Stimulated activated CD8-positive, alpha-beta memory T cell treated with anti-CD3 and anti-CD28 coated beads, Interleukin-7, amount 100 ng/mL, for 24 hours (primary cell): Measurements from ENCODE around the gene MAGEB2.
"Not testable (repeated sequence)": the region's sequence is repeated elsewhere in the genome, so short reads cannot be mapped to it uniquely, and the experiment has no call there.

Source experiments
- DNase-seq: peaks from one replicate; pipeline ENCODE4 v3.0.0-alpha.2; 2020; ENCODE audit warnings: low read depth

The MAGEB2 gene

GRCh38 chrX:30215357-30215843 lies at the start of gene MAGEB2:
MAGEB2 (plus strand) TSS chrX:30215563; CDS start chrX:30218581, 3,018 bp downstream.
- no peak for DNase-seq

GRCh38 chrX:30170900-30171299 lies 44.5 kb upstream of the MAGEB2 start:
- no peak for DNase-seq

GRCh38 chrX:30181353-30181752 lies 34.0 kb upstream of the MAGEB2 start:
- no peak for DNase-seq

- DNase-seq, result no peak
Observed at GRCh38 chrX:30183554-30183953, 31.8 kb upstream of the MAGEB2 start.

- no peak for DNase-seq
Observed at GRCh38 chrX:30190426-30190825, 24.9 kb upstream of the MAGEB2 start.

- not testable (repeated sequence) for DNase-seq
Observed at GRCh38 chrX:30193910-30194309, 21.5 kb upstream of the MAGEB2 start.

- DNase-seq, result no peak
Observed at GRCh38 chrX:30196322-30196721, 19.0 kb upstream of the MAGEB2 start.

- no peak for DNase-seq
Observed at GRCh38 chrX:30212172-30212571, 3.2 kb upstream of the MAGEB2 start.

- DNase-seq, result no peak
Observed at GRCh38 chrX:30217465-30217864, 2.1 kb downstream of the MAGEB2 start.

- DNase-seq, result no peak
Observed at GRCh38 chrX:30219372-30219771, 4.0 kb downstream of the MAGEB2 start.

- no peak for DNase-seq
Observed at GRCh38 chrX:30220661-30221060, 5.3 kb downstream of the MAGEB2 start.

- no peak for DNase-seq
Observed at GRCh38 chrX:30224536-30224935, 9.2 kb downstream of the MAGEB2 start.

GRCh38 chrX:30228526-30228925 lies 13.2 kb downstream of the MAGEB2 start:
- no peak for DNase-seq

GRCh38 chrX:30230395-30230794 lies 15.0 kb downstream of the MAGEB2 start, which contains the start of gene MAGEB3:
MAGEB3 (plus strand) TSS chrX:30230657; CDS start chrX:30235925, 5,268 bp downstream.
- DNase-seq, result no peak

- DNase-seq, result no peak
Observed at GRCh38 chrX:30241724-30242415, 26.5 kb downstream of the MAGEB2 start, which contains the start of gene MAGEB4. MAGEB4 (plus strand) TSS chrX:30242000; CDS start chrX:30242136, 136 bp downstream.

GRCh38 chrX:30246769-30247489 lies 31.6 kb downstream of the MAGEB2 start, which contains the start of gene MAGEB1:
MAGEB1 (plus strand) TSS chrX:30247146; CDS start chrX:30250494, 3,348 bp downstream.
- no peak for DNase-seq

- DNase-seq, result no peak
Observed at GRCh38 chrX:30248854-30249253, 33.5 kb downstream of the MAGEB2 start.

GRCh38 chrX:30253257-30253656 lies 37.9 kb downstream of the MAGEB2 start:
- DNase-seq, result no peak

GRCh38 chrX:30259927-30260326 lies 44.6 kb downstream of the MAGEB2 start:
- no peak for DNase-seq

GRCh38 chrX:30261012-30261411 lies 45.6 kb downstream of the MAGEB2 start:
- DNase-seq, result no peak

GRCh38 chrX:30262763-30263162 lies 47.4 kb downstream of the MAGEB2 start:
- no peak for DNase-seq
